ENCODE results near the gene SIRT4.

Gene SIRT4

DNA sequence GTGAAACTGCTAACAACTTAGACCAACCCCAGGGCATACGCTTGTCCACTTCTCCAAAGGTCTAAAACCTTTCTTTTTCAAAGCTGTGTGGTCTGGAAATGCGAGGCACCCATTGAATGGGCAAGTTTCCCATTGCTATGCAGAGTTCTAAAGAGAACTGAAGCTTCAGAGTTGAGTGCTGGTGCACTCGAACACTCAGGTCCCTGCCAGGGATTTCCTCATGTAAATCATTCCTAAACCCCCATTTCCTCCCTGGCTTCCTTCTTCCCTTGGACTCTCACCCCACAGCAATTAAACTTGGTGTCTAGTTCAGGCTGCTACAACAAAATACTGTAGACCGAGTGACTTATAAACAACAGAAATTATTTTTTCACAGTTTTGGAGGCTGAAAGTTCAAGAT lies 34.4 kb upstream of the SIRT4 start:
- no peak overlapping the region for H3K4me3 ChIP-seq (ENCODE audit: low read length)
- no peak for DNase-seq (ENCODE audit: low read depth, low spot score)

DNA sequence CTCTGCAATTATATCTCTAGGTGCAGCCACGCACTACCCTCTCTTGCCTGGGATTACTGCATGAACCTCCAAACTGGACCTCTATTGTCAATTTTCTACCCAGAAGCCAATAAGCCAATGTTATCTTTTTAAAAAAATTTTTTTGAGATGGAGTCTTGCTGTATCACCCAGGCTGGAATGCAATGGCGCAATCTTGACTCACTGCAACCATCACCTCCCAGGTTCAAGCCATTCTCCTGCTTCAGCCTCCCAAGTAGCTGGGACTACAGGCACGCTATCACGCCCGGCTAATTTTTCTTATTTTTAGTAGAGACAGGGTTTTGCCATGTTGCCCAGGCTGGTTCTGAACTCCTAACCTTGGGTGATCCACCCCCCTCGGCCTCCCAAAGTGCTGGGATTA lies 25.4 kb upstream of the SIRT4 start:
- no peak overlapping the region for H3K4me3 ChIP-seq (ENCODE audit: low read length)
- DNase-seq (ENCODE audit: low read depth, low spot score): no peak

DNA sequence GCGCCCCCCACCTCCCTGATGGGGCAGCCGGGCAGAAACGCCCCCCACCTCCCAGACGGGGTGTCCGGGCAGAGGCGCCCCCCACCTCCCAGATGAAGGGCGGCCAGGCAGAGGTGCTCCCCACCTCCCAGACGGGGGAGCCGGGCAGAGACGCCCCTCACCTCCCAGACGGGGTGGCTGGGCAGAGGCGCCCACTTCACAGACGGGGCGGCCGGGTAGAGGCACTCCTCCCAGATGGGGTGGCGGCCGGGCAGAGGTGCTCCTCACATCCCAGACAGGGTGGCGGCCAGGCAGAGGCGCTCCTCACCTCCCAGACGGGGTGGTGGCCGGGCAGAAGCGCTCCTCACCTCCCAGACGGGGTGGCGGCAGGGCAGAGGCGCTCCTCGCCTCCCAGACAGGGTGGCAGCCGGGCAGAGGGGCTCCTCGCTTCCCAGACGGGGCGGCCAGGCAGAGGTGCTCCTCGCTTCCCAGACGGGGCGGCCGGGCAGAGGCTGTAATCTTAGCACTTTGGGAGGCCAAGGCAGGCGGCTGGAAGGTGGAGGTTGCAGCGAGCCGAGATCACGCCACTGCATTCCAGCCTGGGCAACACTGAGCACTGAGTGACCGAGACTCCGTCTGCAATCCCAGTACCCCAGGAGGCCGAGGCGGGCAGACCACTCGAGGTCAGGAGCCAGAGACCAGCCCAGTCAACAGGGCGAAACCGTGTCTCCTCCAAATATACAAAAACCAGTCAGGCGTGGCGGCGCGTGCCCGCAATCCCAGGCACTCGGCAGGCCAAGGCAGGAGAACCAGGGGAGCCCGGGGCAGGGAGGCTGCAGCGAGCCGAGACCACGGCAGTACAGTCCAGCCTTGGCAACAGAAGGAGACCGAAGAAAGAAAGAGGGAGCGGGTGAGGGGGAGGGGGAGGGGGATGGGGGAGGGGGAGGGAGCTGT lies 23.7 kb upstream of the SIRT4 start:
- DNase-seq (ENCODE audit: low read depth, low spot score): no peak
- no peak overlapping the region for H3K4me3 ChIP-seq (ENCODE audit: low read length)

GRCh38 chr12:120283318-120283717 lies 18.8 kb upstream of the SIRT4 start:
- H3K4me3 ChIP-seq (ENCODE audit: low read length): no peak overlapping the region
- DNase-seq (ENCODE audit: low read depth, low spot score): no peak

GRCh38 chr12:120284381-120284780 lies 17.7 kb upstream of the SIRT4 start:
- H3K4me3 ChIP-seq (ENCODE audit: low read length): no peak overlapping the region
- DNase-seq (ENCODE audit: low read depth, low spot score): no peak

- DNase-seq (ENCODE audit: low read depth, low spot score): no peak
- H3K4me3 ChIP-seq (ENCODE audit: low read length): no peak overlapping the region
Observed at GRCh38 chr12:120286768-120287490, 15.2 kb upstream of the SIRT4 start.

- no peak overlapping the region for H3K4me3 ChIP-seq (ENCODE audit: low read length)
Observed at GRCh38 chr12:120287491-120287890, 14.6 kb upstream of the SIRT4 start.

DNA sequence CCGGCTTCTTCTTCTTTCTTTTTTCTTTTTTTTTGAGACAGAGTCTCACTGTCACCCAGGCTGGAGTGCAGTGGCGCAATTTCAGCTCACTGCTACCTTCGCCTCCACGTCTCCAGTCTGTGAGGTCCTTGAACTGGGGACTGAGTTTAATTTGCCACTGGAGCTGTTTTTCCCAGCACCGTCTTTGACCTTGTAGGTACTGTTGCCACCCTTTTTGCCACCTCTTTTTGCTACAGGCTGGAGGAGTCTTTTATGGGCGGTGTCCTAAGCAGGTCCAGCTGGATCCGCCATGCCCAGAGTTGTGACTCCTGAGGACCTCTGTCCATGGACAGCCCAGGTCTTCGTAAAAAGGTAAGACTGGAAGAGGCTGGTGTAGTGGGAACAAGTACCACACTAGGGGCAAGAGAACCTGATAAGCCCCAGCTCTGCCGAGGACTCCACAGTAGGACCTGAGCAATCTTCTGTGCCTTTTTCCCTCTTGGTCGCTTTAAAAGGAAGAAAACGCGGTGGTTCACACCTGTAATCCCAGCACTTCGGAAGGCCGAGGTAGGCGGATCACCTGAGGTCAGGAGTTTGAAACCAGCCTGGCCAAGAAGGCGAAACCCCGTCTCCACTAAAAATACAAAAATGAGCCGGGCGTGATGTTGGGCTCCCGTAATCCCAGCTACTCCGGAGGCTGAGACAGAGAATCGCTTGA lies 11.4 kb upstream of the SIRT4 start:
- peak; percentile 22 for DNase-seq (ENCODE audit: low read depth, low spot score)
- peak overlapping the region; percentile 17 for H3K4me3 ChIP-seq (ENCODE audit: low read length)

More at GRCh38 chr12:120287491-120287890, 14.6 kb upstream of the SIRT4 start:
- DNase-seq (ENCODE audit: low read depth, low spot score): no peak

DNA sequence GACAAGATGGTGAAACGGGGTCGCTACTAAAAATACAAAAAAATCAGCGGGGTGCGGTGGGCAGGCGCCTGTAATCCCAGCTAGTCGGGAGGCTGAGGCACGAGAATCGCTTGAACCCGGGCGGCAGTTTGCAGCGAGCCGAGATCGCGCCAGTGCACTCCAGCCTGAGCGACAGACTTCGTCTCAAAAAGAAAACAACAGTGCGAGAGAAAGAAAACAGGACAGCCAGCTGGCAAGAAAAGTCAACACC lies 9.8 kb upstream of the SIRT4 start:
- peak overlapping the region; percentile 62 for H3K4me3 ChIP-seq (ENCODE audit: low read length)
- DNase-seq (ENCODE audit: low read depth, low spot score): no peak

GRCh38 chr12:120292661-120293531 lies 9.2 kb upstream of the SIRT4 start, which contains the start of gene RNU4-1:
TSS of gene RNU4-1 (minus strand) at chr12:120293237.
- peak within 1 kb of the TSS; percentile 62 for H3K4me3 ChIP-seq (ENCODE audit: low read length)
- DNase-seq (ENCODE audit: low read depth, low spot score): peak; percentile 99

DNA sequence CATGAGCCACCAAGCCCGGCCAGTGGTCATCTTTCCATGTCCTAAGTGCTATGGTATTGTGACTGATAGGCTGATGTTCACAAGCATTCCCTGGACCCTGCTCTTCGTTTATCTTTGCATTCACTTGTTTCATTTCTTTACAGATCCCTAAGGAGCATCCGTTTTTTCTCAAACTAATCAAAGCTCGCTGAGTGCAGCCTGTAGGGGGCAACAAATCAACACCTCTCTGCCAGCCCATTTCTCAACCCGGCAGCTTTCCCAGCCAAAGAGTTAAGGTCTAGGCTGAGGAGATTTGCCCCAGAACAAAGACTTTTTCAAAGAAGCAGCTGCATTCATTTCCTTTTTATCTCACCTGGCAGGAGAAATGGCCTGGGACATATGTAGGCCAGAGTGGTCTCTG lies 12.1 kb downstream of the SIRT4 start:
- no peak overlapping the region for H3K4me3 ChIP-seq (ENCODE audit: low read length)
- peak; percentile 29 for DNase-seq (ENCODE audit: low read depth, low spot score)

- peak overlapping the region; percentile 86 for H3K4me3 ChIP-seq (ENCODE audit: low read length)
- DNase-seq (ENCODE audit: low read depth, low spot score): no peak
Observed at GRCh38 chr12:120316798-120317223, 14.7 kb downstream of the SIRT4 start.

GRCh38 chr12:120317224-120318105 lies 15.3 kb downstream of the SIRT4 start:
- peak; percentile 99 for DNase-seq (ENCODE audit: low read depth, low spot score)
- peak overlapping the region; percentile 86 for H3K4me3 ChIP-seq (ENCODE audit: low read length)

DNA sequence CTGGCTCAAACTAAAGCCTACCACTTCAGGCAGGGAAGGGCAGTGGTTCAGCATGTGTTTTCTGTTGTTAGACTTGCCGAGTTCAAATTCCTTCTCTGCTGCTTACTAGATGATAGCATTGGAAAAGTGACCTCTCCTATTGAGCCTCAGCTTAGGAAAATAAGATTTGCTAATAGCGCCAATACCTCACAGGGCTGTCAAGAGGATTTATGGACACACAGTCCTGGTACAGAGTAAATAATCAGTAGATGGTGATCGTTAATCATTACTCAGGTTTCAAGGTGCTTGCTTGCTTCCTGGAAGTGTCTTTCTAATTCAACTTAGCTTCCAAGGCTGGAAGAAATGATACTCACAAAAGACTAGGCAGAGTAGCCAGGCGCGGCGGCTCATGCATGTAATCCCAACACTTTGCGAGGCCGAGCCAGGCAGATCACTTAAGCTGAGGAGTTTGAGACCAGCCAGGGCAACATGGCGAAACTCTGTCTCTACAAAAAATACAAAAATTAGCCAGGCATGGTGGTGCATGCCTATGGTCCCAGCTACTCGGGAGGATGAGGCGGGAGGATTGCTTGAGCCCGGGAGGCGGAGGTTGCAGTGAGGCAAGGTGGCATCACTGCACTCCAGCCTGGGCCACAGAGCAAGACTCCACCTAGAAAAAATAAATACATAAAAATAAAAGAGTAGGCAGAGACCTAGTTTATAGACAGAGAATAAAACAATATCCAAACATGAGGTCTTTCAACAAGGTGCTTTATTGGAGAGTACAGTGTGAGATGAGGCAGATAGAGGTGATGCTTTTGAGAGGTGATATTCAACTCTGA lies 19.5 kb downstream of the SIRT4 start:
- no peak overlapping the region for H3K4me3 ChIP-seq (ENCODE audit: low read length)
- no peak for DNase-seq (ENCODE audit: low read depth, low spot score)

DNA sequence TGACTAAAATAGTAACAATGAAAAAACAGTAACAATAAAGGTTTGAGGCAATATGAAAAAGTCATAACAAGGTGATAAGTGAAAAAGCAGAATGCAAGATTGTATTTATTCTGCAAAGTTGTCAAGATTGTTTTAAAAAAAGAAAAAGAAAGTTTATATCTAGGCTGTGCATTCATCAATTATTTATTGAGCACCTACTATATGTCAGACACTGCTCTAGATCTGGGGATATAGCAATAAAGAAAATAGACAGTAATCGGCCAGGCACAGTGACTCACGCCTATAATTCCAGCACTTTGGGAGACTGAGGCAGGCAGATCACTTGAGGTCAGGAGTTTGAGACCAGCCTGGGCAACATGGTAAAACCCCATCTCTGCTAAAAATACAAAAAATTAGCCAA lies 21.7 kb downstream of the SIRT4 start:
- no peak overlapping the region for H3K4me3 ChIP-seq (ENCODE audit: low read length)
- no peak for DNase-seq (ENCODE audit: low read depth, low spot score)

GRCh38 chr12:120324841-120325417 lies 22.8 kb downstream of the SIRT4 start:
- no peak overlapping the region for H3K4me3 ChIP-seq (ENCODE audit: low read length)
- no peak for DNase-seq (ENCODE audit: low read depth, low spot score)

- no peak for DNase-seq (ENCODE audit: low read depth, low spot score)
- no peak within 1 kb of the TSS for H3K4me3 ChIP-seq (ENCODE audit: low read length)
Observed at GRCh38 chr12:120327593-120327992, 25.5 kb downstream of the SIRT4 start, which contains the start of gene PLA2G1B. TSS of gene PLA2G1B (minus strand) at chr12:120327779. CDS start at chr12:120327753, 26 bp downstream.

Data from Jurkat, Clone E6-1 (cell line).